IPS-18a (cell line): ENCODE data around the gene IRS4.

Source experiments
- H3K27ac ChIP-seq: one replicate; pipeline ENCODE4 v1.5.1; 2013; ENCODE audit warnings: low read length
- H3K27me3 ChIP-seq: one replicate; pipeline ENCODE4 v1.6.1; 2013; ENCODE audit warnings: mild to moderate bottlenecking, low read length; ENCODE audit not compliant: control insufficient read depth, insufficient read depth
- H3K36me3 ChIP-seq: one replicate; pipeline ENCODE4 v1.6.1; 2013; ENCODE audit warnings: low read depth, low read length; ENCODE audit not compliant: control insufficient read depth
- H3K4me1 ChIP-seq: one replicate; pipeline ENCODE4 v1.6.1; 2013; ENCODE audit warnings: low read depth, low read length; ENCODE audit not compliant: control insufficient read depth
- H3K4me3 ChIP-seq: one replicate; pipeline ENCODE4 v1.5.1; 2013; ENCODE audit warnings: low read length
- H3K9ac ChIP-seq: one replicate; pipeline ENCODE4 v1.6.1; 2013; ENCODE audit warnings: mild to moderate bottlenecking, low read length, moderate library complexity
- H3K9me3 ChIP-seq: one replicate; pipeline ENCODE4 v1.6.1; 2013; ENCODE audit warnings: low read depth, low read length; ENCODE audit not compliant: control insufficient read depth

Gene IRS4

DNA sequence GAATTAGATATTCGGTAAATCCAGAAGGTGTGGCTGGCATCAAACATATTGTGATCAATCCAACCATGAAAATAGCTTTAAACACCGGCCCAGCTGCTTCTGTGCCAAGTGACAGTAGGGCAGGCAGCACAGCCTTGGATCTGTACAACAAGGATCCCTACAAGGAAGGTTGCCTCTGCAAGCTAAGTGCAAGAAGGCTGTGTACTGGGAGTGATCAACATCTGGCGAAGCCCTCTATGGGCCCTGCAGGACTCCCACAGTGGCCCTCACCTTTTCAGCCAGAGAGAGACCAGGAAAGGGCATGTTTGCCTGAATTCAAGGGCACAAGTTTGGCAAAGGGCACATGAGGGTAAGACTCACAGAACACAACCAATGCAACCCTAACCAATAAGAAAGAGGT lies 9.6 kb downstream of the IRS4 start:
- H3K9ac ChIP-seq = no peak overlapping the region
- peaks cover 9% of the 10 kb centered on the region for H3K27me3 ChIP-seq
- no peaks in the 10 kb centered on the region for H3K9me3 ChIP-seq
- no peak overlapping the region for H3K27ac ChIP-seq
- H3K36me3 ChIP-seq = no peaks in the 10 kb centered on the region
- H3K4me1 ChIP-seq = peaks cover 77% of the 10 kb centered on the region
- no peak overlapping the region for H3K4me3 ChIP-seq

DNA sequence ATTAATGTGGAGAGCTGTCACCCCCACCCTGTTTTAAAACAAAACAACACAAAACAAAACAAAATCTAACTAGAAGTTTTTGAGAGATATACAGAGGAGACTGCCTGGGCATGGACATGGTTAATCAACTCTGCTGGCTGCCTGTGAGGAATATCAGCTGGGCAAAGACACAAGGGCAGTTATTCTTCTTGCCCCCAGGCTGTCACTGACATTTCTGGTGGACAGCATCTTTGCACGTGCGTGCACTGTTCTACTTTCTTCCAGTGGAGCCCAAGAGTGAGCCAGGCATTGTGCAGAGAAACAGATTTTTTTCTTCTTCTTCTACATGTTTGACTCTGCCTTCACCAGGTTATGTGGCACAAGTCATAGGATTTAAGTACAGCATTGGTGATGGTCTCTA lies 13.8 kb downstream of the IRS4 start:
- Histone ChIP-seq H3K9ac (no peak overlapping the region), H3K4me3 (no peak overlapping the region), H3K27ac (no peak overlapping the region), H3K4me1 (peaks cover 41% of the 10 kb centered on the region), H3K36me3 (no peaks in the 10 kb centered on the region), H3K9me3 (no peaks in the 10 kb centered on the region), H3K27me3 (no peaks in the 10 kb centered on the region)

DNA sequence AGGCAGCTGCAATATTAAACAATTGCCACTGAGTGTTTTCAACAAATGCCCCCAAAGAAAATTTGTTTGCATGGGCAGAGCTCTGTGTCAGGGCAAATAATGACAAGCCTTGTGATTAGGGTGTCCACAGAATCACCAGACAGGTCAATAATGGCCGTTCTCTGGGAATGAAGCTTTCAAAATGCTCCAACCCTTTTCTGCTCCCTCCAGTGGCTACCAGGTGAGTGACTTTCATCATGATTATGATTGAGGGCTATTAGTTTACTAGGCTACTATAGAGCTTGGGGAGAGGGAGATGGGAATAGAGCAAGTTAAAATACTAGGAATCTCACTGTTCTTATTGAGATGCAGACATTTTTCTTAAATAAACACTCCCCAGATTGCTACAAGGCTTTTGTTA lies 23.5 kb downstream of the IRS4 start:
- H3K27ac ChIP-seq = no peak overlapping the region
- no peaks in the 10 kb centered on the region for H3K36me3 ChIP-seq
- H3K27me3 ChIP-seq = no peaks in the 10 kb centered on the region
- H3K4me3 ChIP-seq = no peak overlapping the region
- H3K4me1 ChIP-seq = peaks cover 7% of the 10 kb centered on the region
- no peaks in the 10 kb centered on the region for H3K9me3 ChIP-seq
- H3K9ac ChIP-seq = no peak overlapping the region

DNA sequence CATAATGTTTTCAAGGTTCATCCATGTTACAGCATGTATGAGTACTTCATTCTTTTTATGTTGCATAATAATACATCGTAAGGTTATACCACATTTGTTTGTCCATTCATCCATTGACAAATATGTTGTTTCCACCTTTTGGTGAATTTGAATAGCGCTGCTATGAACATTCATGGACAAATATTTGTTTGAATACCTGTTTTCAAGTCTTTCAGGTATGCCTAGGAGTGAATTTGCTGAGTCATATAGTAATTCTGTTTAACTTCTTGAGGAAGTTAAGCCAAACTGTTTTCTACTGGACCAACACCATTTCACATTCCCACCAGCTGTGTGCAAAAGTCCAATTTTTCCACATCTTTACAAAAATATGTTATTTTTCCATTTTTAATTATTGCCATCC lies 31.5 kb downstream of the IRS4 start:
- Histone ChIP-seq H3K4me3 (no peak overlapping the region), H3K9me3 (no peaks in the 10 kb centered on the region), H3K36me3 (no peaks in the 10 kb centered on the region), H3K4me1 (no peaks in the 10 kb centered on the region), H3K9ac (no peak overlapping the region), H3K27ac (no peak overlapping the region), H3K27me3 (no peaks in the 10 kb centered on the region)

DNA sequence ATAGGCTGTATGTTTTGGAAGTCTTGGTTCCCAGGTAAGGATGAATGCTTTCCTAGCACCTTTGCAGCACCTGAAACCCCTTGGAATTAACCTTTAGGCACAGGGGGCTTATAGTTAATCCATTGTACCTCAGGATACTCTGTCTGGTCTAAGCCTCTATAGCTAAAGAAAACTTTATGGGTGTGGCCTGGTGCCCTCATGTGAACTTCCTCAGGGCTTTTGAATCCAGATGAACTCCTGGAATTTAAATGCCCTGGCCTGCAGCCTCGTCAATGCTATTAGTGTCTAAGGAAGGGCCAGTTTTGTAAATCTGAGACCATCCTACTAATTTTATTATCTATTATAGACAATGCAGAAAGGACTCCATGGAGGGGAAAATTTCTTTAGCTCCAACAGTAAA lies 33.8 kb downstream of the IRS4 start:
- Histone ChIP-seq H3K27ac (no peak overlapping the region), H3K9ac (no peak overlapping the region), H3K27me3 (no peaks in the 10 kb centered on the region), H3K36me3 (no peaks in the 10 kb centered on the region), H3K4me1 (no peaks in the 10 kb centered on the region), H3K4me3 (no peak overlapping the region), H3K9me3 (no peaks in the 10 kb centered on the region)

DNA sequence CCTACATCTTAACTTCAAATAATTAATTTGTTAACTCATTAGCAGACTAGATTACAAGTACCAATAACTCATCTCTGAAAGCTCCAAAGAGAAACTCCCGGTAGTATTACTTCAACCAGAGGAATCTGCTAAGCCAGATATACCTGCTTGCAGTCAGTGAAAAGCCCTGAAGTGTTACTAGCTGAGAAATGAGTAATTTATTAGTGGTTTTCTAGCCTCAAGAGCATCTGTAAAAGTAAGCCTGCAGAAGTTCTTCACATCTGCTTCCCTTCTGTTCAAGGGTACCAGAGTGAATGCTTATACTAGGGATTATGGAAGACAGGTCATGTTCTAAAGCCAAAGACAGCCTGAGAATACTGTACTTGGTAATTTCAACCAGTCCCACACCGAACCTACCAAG lies 34.7 kb downstream of the IRS4 start:
- H3K4me1 ChIP-seq = no peaks in the 10 kb centered on the region
- no peaks in the 10 kb centered on the region for H3K9me3 ChIP-seq
- peaks cover under 1% of the 10 kb centered on the region for H3K36me3 ChIP-seq

DNA sequence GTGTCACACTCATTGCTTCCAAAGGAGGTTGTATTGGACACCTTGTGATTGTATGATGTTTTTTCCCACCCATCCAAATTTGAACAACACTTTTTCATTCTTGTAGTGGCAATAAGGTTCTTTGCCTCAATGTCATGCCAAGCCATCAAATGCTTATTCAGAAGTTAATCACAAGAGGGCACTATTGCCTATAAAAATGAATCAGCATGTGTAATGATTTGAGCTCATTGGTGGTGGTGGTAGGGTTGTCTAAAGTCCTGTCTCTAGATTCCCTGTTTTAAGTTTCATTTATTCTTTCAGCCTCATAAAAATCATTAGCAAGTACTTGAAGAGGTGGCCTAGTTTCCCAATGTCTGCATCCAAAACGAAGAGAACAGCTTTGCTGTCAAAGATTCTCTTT lies 37.0 kb downstream of the IRS4 start:
- Histone ChIP-seq H3K9me3 (no peaks in the 10 kb centered on the region), H3K4me3 (no peak overlapping the region), H3K9ac (no peak overlapping the region), H3K27me3 (no peaks in the 10 kb centered on the region), H3K27ac (no peak overlapping the region), H3K36me3 (peaks cover 19% of the 10 kb centered on the region), H3K4me1 (no peaks in the 10 kb centered on the region)

More for the DNA sequence above, 34.7 kb downstream of the IRS4 start:
- Histone ChIP-seq H3K27me3 (no peaks in the 10 kb centered on the region), H3K9ac (no peak overlapping the region), H3K4me3 (no peak overlapping the region), H3K27ac (no peak overlapping the region)

DNA sequence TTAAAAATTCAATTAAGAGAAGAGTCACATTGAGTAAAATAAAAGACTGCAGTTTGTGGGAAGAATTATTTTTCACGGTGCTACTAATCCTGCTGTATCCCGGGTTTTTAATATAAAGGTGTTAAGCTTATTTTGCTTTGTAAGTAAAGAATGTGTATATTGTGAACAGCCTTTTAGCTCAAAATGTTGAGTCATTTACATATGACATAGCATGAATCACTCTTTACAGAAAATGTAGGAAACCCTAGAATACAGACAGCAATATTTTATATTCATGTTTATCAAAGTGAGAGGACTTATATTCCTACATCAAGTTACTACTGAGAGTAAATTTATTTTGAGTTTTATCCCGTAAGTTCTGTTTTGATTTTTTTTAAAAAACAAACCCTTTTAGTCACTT lies 39.7 kb downstream of the IRS4 start:
- H3K36me3 ChIP-seq = peaks cover 19% of the 10 kb centered on the region
- H3K27ac ChIP-seq = no peak overlapping the region
- no peaks in the 10 kb centered on the region for H3K4me1 ChIP-seq
- H3K27me3 ChIP-seq = no peaks in the 10 kb centered on the region
- H3K9ac ChIP-seq = no peak overlapping the region
- H3K4me3 ChIP-seq = no peak overlapping the region
- H3K9me3 ChIP-seq = no peaks in the 10 kb centered on the region
